H1 (cell line): ENCODE data around the gene CEP83. TPM values are rescaled to one million over a fixed set of nuclear protein-coding genes. Genes with fewer than 3 reads are reported as not detected.

Experiments used
- CTCF ChIA-PET: fragments of 300-600 bp; sonication (Branson Sonifier 250); formaldehyde crosslinking; loops from one replicate; lab custom pipeline; 2021; ENCODE audit not compliant: partially characterized antibody; lab: Charles Lee
- POLR2A ChIA-PET: fragments of 300-600 bp; sonication (Branson Sonifier 250); formaldehyde crosslinking; loops from one replicate; lab custom pipeline; 2021; ENCODE audit warnings: inconsistent platforms; ENCODE audit not compliant: partially characterized antibody; lab: Charles Lee
- DNase-seq, 2 experiments: peaks; one replicate each; pipeline versions ENCODE4 v3.0.0 to v3.0.0-alpha.2; 2010 to 2022; ENCODE audit warnings: low spot score in 2 of 2, low read depth in 1 of 2, mixed read lengths in 1 of 2
- FAIRE-seq: peaks from 2 replicates; lab custom pipeline; 2011; peaks lifted over from hg19 to GRCh38; lab: Jason Lieb, UNC
- H2AFZ ChIP-seq: 2 replicates; pipeline ENCODE4 v1.8.1; 2012; ENCODE audit warnings: low read length, inconsistent platforms
- H2AK5ac ChIP-seq: 2 replicates; pipeline ENCODE4 v1.6.1; 2013; ENCODE audit warnings: low read depth, low read length
- H2BK120ac ChIP-seq: replicated peaks from 2 replicates; pipeline ENCODE3; 2013; ENCODE audit warnings: low read depth, low read length, inconsistent platforms
- H2BK12ac ChIP-seq: 2 replicates; pipeline ENCODE4 v1.6.1; 2013; ENCODE audit warnings: low read depth, low read length
- H2BK15ac ChIP-seq: 2 replicates; pipeline ENCODE4 v1.6.1; 2013; ENCODE audit warnings: low read length
- H2BK20ac ChIP-seq: 2 replicates; pipeline ENCODE4 v1.6.1; 2013; ENCODE audit warnings: low read length
- H2BK5ac ChIP-seq: 2 replicates; pipeline ENCODE4 v1.6.1; 2013; ENCODE audit warnings: low read depth, low read length
- H3K14ac ChIP-seq: 2 replicates; pipeline ENCODE4 v1.6.1; 2013; ENCODE audit warnings: inconsistent platforms; ENCODE audit not compliant: insufficient read length
- H3K18ac ChIP-seq: 2 replicates; pipeline ENCODE4 v1.6.1; 2013; ENCODE audit warnings: low read length; ENCODE audit errors: extremely low read depth
- H3K23ac ChIP-seq: 2 replicates; pipeline ENCODE4 v1.6.1; 2013; ENCODE audit warnings: inconsistent platforms; ENCODE audit not compliant: insufficient read length
- H3K23me2 ChIP-seq: 2 replicates; pipeline ENCODE4 v1.6.1; 2013; ENCODE audit warnings: low read depth, low read length
- H3K27ac ChIP-seq: 2 replicates; pipeline ENCODE4 v1.6.1; 2011; ENCODE audit warnings: low read depth, low read length, inconsistent platforms
- H3K27me3 ChIP-seq, 4 experiments: replicated peaks in 1 of 4; 1 replicate in 1 of 4; 2 replicates in 3 of 4; pipeline versions ENCODE4 v1.6.1 to v1.8.1; 2011 to 2013; ENCODE audit warnings: low read length in 3 of 4, mild to moderate bottlenecking in 3 of 4, inconsistent platforms in 2 of 4, mixed read lengths in 2 of 4, moderate library complexity in 1 of 4; ENCODE audit not compliant: control insufficient read depth in 3 of 4, insufficient read depth in 3 of 4; ENCODE audit errors: extremely low read depth in 1 of 4
- H3K36me3 ChIP-seq, 4 experiments: 2 replicates each; pipeline versions ENCODE4 v1.6.1 to v1.8.1; 2011 to 2013; ENCODE audit warnings: mild to moderate bottlenecking in 4 of 4, low read length in 3 of 4, moderate library complexity in 2 of 4, control low read depth in 1 of 4, inconsistent platforms in 1 of 4; ENCODE audit not compliant: insufficient read depth in 4 of 4, control insufficient read depth in 2 of 4
- H3K4ac ChIP-seq: replicated peaks from 2 replicates; pipeline ENCODE3; 2013; ENCODE audit warnings: low read length, low read depth, mixed read lengths, inconsistent platforms; ENCODE audit not compliant: insufficient read length
- H3K4me1 ChIP-seq, 4 experiments: replicated peaks in 1 of 4; 1 replicate in 1 of 4; 2 replicates in 3 of 4; pipeline versions ENCODE4 v1.6.1 to v1.8.1; 2011 to 2013; ENCODE audit warnings: low read length in 3 of 4, inconsistent platforms in 2 of 4, mixed read lengths in 1 of 4; ENCODE audit not compliant: insufficient read depth in 4 of 4, control insufficient read depth in 3 of 4
- H3K4me2 ChIP-seq, 2 experiments: 2 replicates each; pipeline versions ENCODE4 v1.6.1 to v1.8.1; 2011 to 2013; ENCODE audit warnings: low read depth in 2 of 2, low read length in 2 of 2, control low read depth in 1 of 2, inconsistent platforms in 1 of 2, mild to moderate bottlenecking in 1 of 2; ENCODE audit not compliant: insufficient read depth in 1 of 2
- H3K4me3 ChIP-seq, 4 experiments: fragments of 200-600, 300-600 bp in 1 of 4; sonication (generic), shearing (Covaris generic), sonication (Bioruptor Twin) in 1 of 4; 2 replicates each; pipeline versions ENCODE4 v1.5.1 to v1.8.1; 2011 to 2016; ENCODE audit warnings: low read length in 4 of 4, low read depth in 3 of 4, control low read depth in 2 of 4, inconsistent platforms in 2 of 4, mild to moderate bottlenecking in 2 of 4, mixed read lengths in 1 of 4, moderate library complexity in 1 of 4; ENCODE audit not compliant: insufficient read depth in 2 of 4; ENCODE audit errors: extremely low read depth in 1 of 4
- H3K56ac ChIP-seq: replicated peaks from 2 replicates; pipeline ENCODE3; 2013; ENCODE audit warnings: low read depth, mild to moderate bottlenecking, mixed read lengths, low read length, inconsistent platforms; ENCODE audit not compliant: insufficient read length
- H3K79me1 ChIP-seq: 2 replicates; pipeline ENCODE4 v1.6.1; 2013; ENCODE audit warnings: low read depth, low read length, control low read depth
- H3K79me2 ChIP-seq, 2 experiments: 2 replicates each; pipeline versions ENCODE4 v1.6.1 to v1.8.1; 2012 to 2013; ENCODE audit warnings: low read length in 2 of 2, mild to moderate bottlenecking in 2 of 2, inconsistent platforms in 1 of 2; ENCODE audit not compliant: insufficient read depth in 2 of 2, control insufficient read depth in 1 of 2
- H3K9ac ChIP-seq, 4 experiments: replicated peaks in 1 of 4; 1 replicate in 1 of 4; 2 replicates in 3 of 4; pipeline versions ENCODE4 v1.6.1 to v1.8.1; 2011 to 2013; ENCODE audit warnings: low read depth in 3 of 4, low read length in 3 of 4, control low read depth in 2 of 4, mild to moderate bottlenecking in 2 of 4, moderate library complexity in 2 of 4, inconsistent platforms in 1 of 4; ENCODE audit errors: extremely low read depth in 1 of 4
- H3K9me3 ChIP-seq, 2 experiments: 2 replicates each; pipeline versions ENCODE4 v1.6.1 to v1.8.1; 2012 to 2013; ENCODE audit warnings: mild to moderate bottlenecking in 2 of 2, moderate library complexity in 2 of 2, control low read depth in 1 of 2, inconsistent platforms in 1 of 2, low read depth in 1 of 2, low read length in 1 of 2, mixed read lengths in 1 of 2; ENCODE audit not compliant: insufficient read depth in 2 of 2
- H4K20me1 ChIP-seq, 2 experiments: replicated peaks in 1 of 2; 2 replicates each; pipeline versions ENCODE3 to v1.8.1; 2011 to 2013; ENCODE audit warnings: inconsistent platforms in 2 of 2, low read length in 2 of 2, mild to moderate bottlenecking in 1 of 2; ENCODE audit not compliant: insufficient read depth in 2 of 2, control insufficient read depth in 1 of 2
- H4K5ac ChIP-seq: 2 replicates; pipeline ENCODE4 v1.6.1; 2013; ENCODE audit warnings: low read length, low read depth, mixed read lengths, inconsistent platforms; ENCODE audit not compliant: insufficient read length
- H4K8ac ChIP-seq: 2 replicates; pipeline ENCODE4 v1.8.0; 2013; ENCODE audit warnings: mild to moderate bottlenecking, moderate library complexity, low read length, inconsistent platforms; ENCODE audit not compliant: insufficient read depth; ENCODE audit errors: extremely low read depth
- H4K91ac ChIP-seq: replicated peaks from 2 replicates; pipeline ENCODE3; 2013; ENCODE audit warnings: low read length, mixed read lengths, inconsistent platforms; ENCODE audit not compliant: insufficient read length
- CBX5 ChIP-seq: fragments of 300-800, 300-1000 bp; sonication (generic); IDR thresholded peaks from 2 replicates; pipeline ENCODE4 v1.7.1; 2016; ENCODE audit warnings: antibody characterized with exemption, low read length, low read depth
- EGR1 ChIP-seq: IDR thresholded peaks from 2 replicates; pipeline ENCODE4 v1.6.1; 2011; ENCODE audit warnings: low read depth, low read length, borderline replicate concordance
- JUND ChIP-seq: IDR thresholded peaks from 2 replicates; pipeline ENCODE4 v1.6.1; 2011; ENCODE audit warnings: mild to moderate bottlenecking, improper control_type of control experiment, low read length
- KDM4A ChIP-seq: IDR thresholded peaks from one replicate; pipeline ENCODE4 v1.7.1; 2012; ENCODE audit warnings: low read depth, mild to moderate bottlenecking, moderate library complexity, low read length, inconsistent platforms; ENCODE audit not compliant: severe bottlenecking
- POLR2AphosphoS5 ChIP-seq: IDR thresholded peaks from 2 replicates; pipeline ENCODE4 v1.6.1; 2011; ENCODE audit warnings: low read depth, low read length
- RNF2 ChIP-seq: fragments of 200-900, 300-1000 bp; sonication (generic); IDR thresholded peaks from 2 replicates; pipeline ENCODE4 v1.7.1; 2016; ENCODE audit warnings: borderline replicate concordance, low read depth, mild to moderate bottlenecking, antibody characterized with exemption, low read length; ENCODE audit not compliant: poor library complexity, severe bottlenecking; ENCODE audit errors: missing control alignments
- SRF ChIP-seq: IDR thresholded peaks from 2 replicates; pipeline ENCODE4 v1.6.1; 2011; ENCODE audit warnings: mild to moderate bottlenecking, low read depth, low read length, moderate library complexity
- TBP ChIP-seq: IDR thresholded peaks from 2 replicates; pipeline ENCODE4 v1.6.1; 2011; ENCODE audit warnings: low read depth, low read length, improper control_type of control experiment
- YY1 ChIP-seq: IDR thresholded peaks from 2 replicates; pipeline ENCODE4 v1.6.1; 2011; ENCODE audit warnings: low read depth, mild to moderate bottlenecking, low read length
- WGBS, 2 experiments: shearing (Covaris generic) in 1 of 2; methylation state at CpG; one replicate each; pipeline versions ENCODE4 v1.1.6 to v1.1.7; 2013 to 2015; ENCODE audit warnings: low lambda C conversion rate in 2 of 2, mixed read lengths in 2 of 2, inconsistent platforms in 1 of 2, low coverage in 1 of 2, missing lambda C conversion rate in 1 of 2; ENCODE audit not compliant: insufficient replicate concordance in 2 of 2, insufficient coverage in 1 of 2, insufficient read length in 1 of 2; ENCODE audit errors: extremely low coverage in 1 of 2, missing lambda C conversion rate in 1 of 2; 5-methylcytosine and 5-hydroxymethylcytosine counted together
- polyA plus RNA-seq, 7 experiments: library from polyadenylated mRNA; depleted of rRNA in 3 of 7; stranded (reverse) in 5 of 7; unstranded in 2 of 7; fragments of >200 nt in 5 of 7; fragments of 200-250 nt in 2 of 7; gene quantifications; 1 replicate in 5 of 7; 2 replicates in 1 of 7; 4 replicates in 1 of 7; pipeline versions ENCODE4 v1.2.1 to v1.2.3, GENCODE V29; 2011 to 2013; ENCODE audit warnings: missing spikeins in 2 of 7, mixed read lengths in 2 of 7
- total RNA-seq: library from RNA; stranded (reverse); fragmentation: NEBNext Ultra II Directional; extraction: Animal tissue kit (Norgen Biotek cat#: 25700); gene quantifications from 2 replicates; pipeline ENCODE4 v1.2.1, GENCODE V29; 2021

The CEP83 gene
- total and polyA plus RNA-seq, 2 of the 8 experiments (the other 6 are each of a cell fraction or from before 2014, with no cell fraction given), result 6.0 to 25.8 TPM

- WGBS, 2 experiments, result 91% methylated on average over 5 of the region's 5 CpGs; no CpG with 5 or more reads in 1 of the 2 experiments
- Histone ChIP-seq H4K5ac (no peak overlapping the region), H4K20me1 (no peaks in the 10 kb centered on the region), H3K18ac (no peak overlapping the region), H2BK5ac (no peak overlapping the region), H3K4ac (no peak overlapping the region), H3K79me1 (no peaks in the 10 kb centered on the region), H2BK12ac (peak overlapping the region; percentile 77; the same call in 1 of the 2 replicates), H3K27me3 (peaks cover 0 to 3% (median 2%) of the 10 kb centered on the region in 4 experiments; a peak in 2 of 7 replicates), H3K56ac (no peak overlapping the region), H3K9ac (no peak overlapping the region), H2BK20ac (no peak overlapping the region), H3K14ac (no peak overlapping the region), H3K23ac (no peak overlapping the region), H3K27ac (no peak overlapping the region), H2BK15ac (no peak overlapping the region), H2BK120ac (no peak overlapping the region), H3K4me2 (no peak overlapping the region), H4K91ac (no peak overlapping the region), H3K9me3 (no peaks in the 10 kb centered on the region), H3K36me3 (no peaks in the 10 kb centered on the region), H3K79me2 (no peaks in the 10 kb centered on the region), H4K8ac (no peak overlapping the region), H2AFZ (no peak overlapping the region), H3K23me2 (no peaks in the 10 kb centered on the region), H2AK5ac (0 out of 2 replicates have a peak overlapping the region, but pooled peaks have one; percentile 8), H3K4me3 (no peak overlapping the region), H3K4me1 (peaks cover 9 to 17% (median 12%) of the 10 kb centered on the region in 4 experiments)
- CTCF ChIA-PET, result interaction anchor here (0.6 kb wide), 2 partner anchors 22 to 139 kb away, joined by 3 read pairs; no protein-coding TSS in a partner anchor
- POLR2A ChIA-PET, result no interaction called here
- FAIRE-seq (no peak), DNase-seq (no peak)
- TF ChIP-seq JUND (no peak), EGR1 (no peak), KDM4A (no peak), POLR2AphosphoS5 (no peak), RNF2 (no peak), CBX5 (no peak), TBP (no peak), YY1 (no peak), SRF (no peak)
These were observed 191.7 kb downstream of the CEP83 start for GRCh38 chr12:94267921-94268471.
